IMR-90 (cell line): ENCODE results near the gene SHE. TPM values are rescaled to one million over a fixed set of nuclear protein-coding genes. Genes with fewer than 3 reads are reported as not detected.

ENCODE experiments used
- ATAC-seq: fragments of 200-7000 bp; cut with Tn5 transposase; 2 replicates; pipeline ENCODE4 v1.9.1; 2020; ENCODE audit warnings: low read depth, mild to moderate bottlenecking, moderate library complexity
- BruUV-seq: library from RNA; stranded (reverse); fragments of 400-500 nt; replicated peaks from 2 replicates; lab custom pipeline; 2021; lab: Mats Ljungman, UMichigan
- CTCF ChIA-PET: fragments of 300-600 bp; formaldehyde crosslinking; extraction: SDS; loops from one replicate; lab custom pipeline; 2021; ENCODE audit warnings: antibody characterized with exemption; lab: Yijun Ruan, JAX
- POLR2A ChIA-PET: fragments of 300-600 bp; sonication (Branson Sonifier 250); formaldehyde crosslinking; loops from one replicate; lab custom pipeline; 2022; ENCODE audit warnings: antibody characterized with exemption; ENCODE audit not compliant: unreplicated experiment; lab: Charles Lee
- DNase-seq: peaks from one replicate; pipeline ENCODE4 v3.0.0; 2013
- H2AFZ ChIP-seq: replicated peaks from 2 replicates; pipeline ENCODE3; 2013; ENCODE audit warnings: low read length, mild to moderate bottlenecking; ENCODE audit not compliant: poor library complexity
- H2AK5ac ChIP-seq: 2 replicates; pipeline ENCODE4 v1.6.1; 2013; ENCODE audit warnings: low read depth, low read length, inconsistent platforms
- H2AK9ac ChIP-seq: replicated peaks from 2 replicates; pipeline ENCODE3; 2013; ENCODE audit warnings: mild to moderate bottlenecking, low read depth, low read length, moderate library complexity; ENCODE audit not compliant: poor library complexity
- H2BK120ac ChIP-seq: 2 replicates; pipeline ENCODE4 v1.6.1; 2013; ENCODE audit warnings: low read depth, low read length, inconsistent platforms
- H2BK15ac ChIP-seq: 3 replicates; pipeline ENCODE4 v1.6.1; 2013; ENCODE audit warnings: low read depth, low read length, inconsistent platforms
- H2BK20ac ChIP-seq: 2 replicates; pipeline ENCODE4 v1.6.1; 2013; ENCODE audit warnings: low read depth, mild to moderate bottlenecking, inconsistent platforms, low read length, moderate library complexity
- H2BK5ac ChIP-seq: 2 replicates; pipeline ENCODE4 v1.6.1; 2013; ENCODE audit warnings: mild to moderate bottlenecking, low read depth, low read length, inconsistent platforms; ENCODE audit not compliant: poor library complexity, severe bottlenecking
- H3K14ac ChIP-seq: replicated peaks from 2 replicates; pipeline ENCODE4 v1.6.1; 2013; ENCODE audit warnings: low read depth, low read length, inconsistent platforms
- H3K18ac ChIP-seq: 2 replicates; pipeline ENCODE4 v1.6.1; 2013; ENCODE audit warnings: low read depth, low read length, control low read depth
- H3K23ac ChIP-seq: 2 replicates; pipeline ENCODE4 v1.6.1; 2013; ENCODE audit warnings: low read depth, low read length, inconsistent platforms
- H3K27ac ChIP-seq: 2 replicates; pipeline ENCODE4 v1.5.1; 2013; ENCODE audit warnings: mild to moderate bottlenecking, control low read depth, low read length; ENCODE audit not compliant: insufficient read depth
- H3K27me3 ChIP-seq: 2 replicates; pipeline ENCODE4 v1.6.1; 2013; ENCODE audit warnings: low read length; ENCODE audit not compliant: control insufficient read depth, insufficient read depth
- H3K36me3 ChIP-seq: 2 replicates; pipeline ENCODE4 v1.6.1; 2013; ENCODE audit warnings: low read length, mixed read lengths; ENCODE audit not compliant: control insufficient read depth, insufficient read depth
- H3K4ac ChIP-seq: 2 replicates; pipeline ENCODE4 v1.6.1; 2013; ENCODE audit warnings: low read depth, low read length, inconsistent platforms
- H3K4me1 ChIP-seq: 2 replicates; pipeline ENCODE4 v1.6.1; 2013; ENCODE audit warnings: low read length, mixed read lengths; ENCODE audit not compliant: control insufficient read depth, insufficient read depth
- H3K4me2 ChIP-seq: 2 replicates; pipeline ENCODE4 v1.6.1; 2013; ENCODE audit warnings: low read depth, mild to moderate bottlenecking, control low read depth, low read length, moderate library complexity
- H3K4me3 ChIP-seq: 2 replicates; pipeline ENCODE4 v1.5.1; 2013; ENCODE audit warnings: low read depth, mild to moderate bottlenecking, control low read depth, low read length, moderate library complexity; ENCODE audit not compliant: insufficient read depth
- H3K56ac ChIP-seq: 2 replicates; pipeline ENCODE4 v1.6.1; 2013; ENCODE audit warnings: low read length, inconsistent platforms; ENCODE audit not compliant: insufficient read depth; ENCODE audit errors: extremely low read depth
- H3K79me1 ChIP-seq, 2 experiments: 2 replicates each; pipeline ENCODE4 v1.6.1; 2013; ENCODE audit warnings: low read length in 2 of 2, inconsistent platforms in 1 of 2, low read depth in 1 of 2
- H3K9ac ChIP-seq: 2 replicates; pipeline ENCODE4 v1.6.1; 2013; ENCODE audit warnings: low read depth, low read length, control low read depth
- H3K9me1 ChIP-seq: 2 replicates; pipeline ENCODE4 v1.6.1; 2013; ENCODE audit warnings: low read length, inconsistent platforms; ENCODE audit not compliant: insufficient read depth
- H3K9me3 ChIP-seq: 2 replicates; pipeline ENCODE4 v1.6.1; 2013; ENCODE audit warnings: low read length; ENCODE audit not compliant: control insufficient read depth, insufficient read depth
- H4K20me1 ChIP-seq: 2 replicates; pipeline ENCODE4 v1.6.1; 2013; ENCODE audit warnings: low read length, inconsistent platforms; ENCODE audit not compliant: insufficient read depth
- H4K5ac ChIP-seq: 2 replicates; pipeline ENCODE4 v1.6.1; 2013; ENCODE audit warnings: mild to moderate bottlenecking, low read depth, low read length, control low read depth
- H4K8ac ChIP-seq, 2 experiments: 2 replicates each; pipeline ENCODE4 v1.6.1; 2013; ENCODE audit warnings: low read depth in 2 of 2, low read length in 2 of 2, control low read depth in 1 of 2, inconsistent platforms in 1 of 2
- H4K91ac ChIP-seq: 2 replicates; pipeline ENCODE4 v1.6.1; 2013; ENCODE audit warnings: low read depth, low read length, inconsistent platforms; ENCODE audit not compliant: insufficient read depth
- BHLHE40 ChIP-seq: fragments of 150-350 bp; IDR thresholded peaks from 2 replicates; pipeline ENCODE4 v1.6.1; 2016; ENCODE audit warnings: mild to moderate bottlenecking, low read depth, low read length
- CEBPB ChIP-seq: IDR thresholded peaks from 2 replicates; pipeline ENCODE4 v1.6.1; 2012; ENCODE audit warnings: low read depth, low read length, improper control_type of control experiment
- CHD1 ChIP-seq: IDR thresholded peaks from 2 replicates; pipeline ENCODE4 v1.6.1; 2012; ENCODE audit warnings: low read depth, low read length, improper control_type of control experiment
- FOS ChIP-seq: fragments of 150-350 bp; IDR thresholded peaks from 2 replicates; pipeline ENCODE4 v1.6.1; 2016; ENCODE audit warnings: low read depth, low read length
- MAFK ChIP-seq: IDR thresholded peaks from 2 replicates; pipeline ENCODE4 v1.6.1; 2012; ENCODE audit warnings: low read depth, low read length, improper control_type of control experiment
- MAZ ChIP-seq: IDR thresholded peaks from 2 replicates; pipeline ENCODE4 v1.6.1; 2012; ENCODE audit warnings: low read depth, mild to moderate bottlenecking, low read length, improper control_type of control experiment, moderate library complexity, borderline replicate concordance
- MXI1 ChIP-seq: IDR thresholded peaks from 2 replicates; pipeline ENCODE4 v1.6.1; 2012; ENCODE audit warnings: low read depth, mild to moderate bottlenecking, low read length, moderate library complexity, borderline replicate concordance
- RAD21 ChIP-seq: IDR thresholded peaks from 2 replicates; pipeline ENCODE4 v1.6.1; 2012; ENCODE audit warnings: low read length, improper control_type of control experiment
- SMC3 ChIP-seq: fragments of 150-350 bp; IDR thresholded peaks from 2 replicates; pipeline ENCODE4 v1.6.1; 2016; ENCODE audit warnings: low read depth, mild to moderate bottlenecking, antibody characterized with exemption, low read length, moderate library complexity
- WGBS, 2 experiments: methylation state at CpG; one replicate each; pipeline versions ENCODE4 v1.1.5 to v1.1.7; 2013; ENCODE audit warnings: missing lambda C conversion rate in 2 of 2; ENCODE audit not compliant: insufficient read length in 1 of 2; ENCODE audit errors: extremely low coverage in 2 of 2; 5-methylcytosine and 5-hydroxymethylcytosine counted together
- dilution Hi-C: fragments of 300-500 bp; cut with HindIII; formaldehyde crosslinking; loops from one replicate; pipeline ENCODE4 v1.14.3; 2018; ENCODE audit warnings: low sequenced_read_pairs; ENCODE audit not compliant: unreplicated experiment
- in situ Hi-C: fragments of 300-500 bp; cut with MboI; formaldehyde crosslinking; loops from 3 replicates; pipeline ENCODE4 v1.14.3; 2019; ENCODE audit warnings: low sequenced_read_pairs, inconsistent platforms, mixed read lengths
- intact Hi-C: fragments of 100-400 bp; cut with micrococcal nuclease; formaldehyde crosslinking; loops from 2 replicates; pipeline ENCODE4 v1.10.0; 2022
- polyA plus RNA-seq, 3 experiments: library from polyadenylated mRNA; depleted of rRNA; stranded (reverse); fragments of >200 nt; gene quantifications; 2 replicates each; pipeline ENCODE4 v1.2.3, GENCODE V29; 2012; ENCODE audit warnings: low replicate concordance in 1 of 3
- total RNA-seq: library from RNA; depleted of rRNA; stranded (reverse); fragments of >200 nt; gene quantifications from 2 replicates; pipeline ENCODE4 v1.2.3, GENCODE V29; 2012
- TF ChIP-seq, protein P1 (sequence below): fragments of 150-350 bp; IDR thresholded peaks from 2 replicates; pipeline ENCODE4 v1.6.1; 2017; ENCODE audit warnings: mild to moderate bottlenecking, antibody characterized with exemption, low read length, low read depth

The SHE gene
- total and polyA plus RNA-seq, 2 of the 4 experiments (the other 2 are of a cell fraction), result not detected

DNA sequence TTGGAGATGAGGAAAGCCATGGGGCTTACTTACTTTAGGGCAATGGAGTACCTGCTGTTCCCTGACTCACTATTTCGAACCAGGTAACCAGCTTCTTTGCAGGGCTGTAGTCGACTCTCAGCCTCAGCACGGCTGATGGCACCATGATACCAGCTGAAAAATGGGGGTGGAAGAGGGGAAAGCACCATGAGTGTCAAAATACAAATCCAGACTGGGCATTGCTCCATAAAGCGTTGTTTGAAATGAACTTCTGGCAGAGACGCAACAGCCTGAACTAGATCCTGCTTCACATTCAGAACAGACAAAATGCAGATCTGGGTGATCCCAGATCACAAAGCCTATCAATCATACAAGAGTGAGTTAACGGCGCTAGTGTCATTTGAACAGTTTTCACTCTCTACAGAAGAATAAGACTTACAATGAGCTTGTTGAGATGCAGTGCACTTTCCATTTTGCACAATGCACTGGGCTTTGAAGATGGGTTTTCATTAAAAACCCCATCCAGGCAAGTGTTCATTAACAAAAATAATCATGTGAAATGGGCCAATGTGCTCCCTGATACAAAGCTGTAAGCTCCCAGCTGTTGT lies 16.2 kb downstream of the SHE start:
- no TSS peak for BruUV-seq
- CTCF ChIA-PET, result interaction anchor here (1.0 kb wide), 1 partner anchor 61 kb away, joined by 6 read pairs; no protein-coding TSS in a partner anchor

More for the DNA sequence above, 16.2 kb downstream of the SHE start:
- no peak overlapping the region for H3K18ac ChIP-seq
- POLR2A ChIA-PET, result no interaction called here
- peaks cover 4% of the 10 kb centered on the region; the same call in 1 of the 2 replicates for H4K20me1 ChIP-seq
- no peak overlapping the region for H4K8ac ChIP-seq
- no peak overlapping the region for H3K23ac ChIP-seq
- no peak overlapping the region for H4K91ac ChIP-seq
- no peaks in the 10 kb centered on the region for H3K9me3 ChIP-seq
- no peak overlapping the region for H3K56ac ChIP-seq
- ATAC-seq (no peak), DNase-seq (no peak)
- no peak overlapping the region for H2BK5ac ChIP-seq
- H3K9ac ChIP-seq, result no peak overlapping the region
- in situ Hi-C loops, result loop anchor here (5.0 kb wide), 1 partner anchor 61 kb away; no protein-coding TSS in a partner anchor
- H3K79me1 ChIP-seq, result no peaks in the 10 kb centered on the region
- H3K4me2 ChIP-seq, result no peak overlapping the region
- H2AK9ac ChIP-seq, result no peak overlapping the region
- H3K36me3 ChIP-seq, result no peaks in the 10 kb centered on the region
- H3K27me3 ChIP-seq, result peaks cover 46% of the 10 kb centered on the region
- H3K14ac ChIP-seq, result no peak overlapping the region
- H2BK20ac ChIP-seq, result no peak overlapping the region; the same call in 1 of the 2 replicates
- H3K4me1 ChIP-seq, result peaks cover 3% of the 10 kb centered on the region; the same call in 1 of the 2 replicates
- no peak overlapping the region for H2BK15ac ChIP-seq
- no peak overlapping the region for H2AK5ac ChIP-seq
- no peak overlapping the region for H3K27ac ChIP-seq
- dilution Hi-C loops, result no loop called here
- 38% methylated on average over 2 of the region's 7 CpGs; no CpG with 5 or more reads in 1 of the 2 experiments for WGBS, 2 experiments
- TF ChIP-seq BHLHE40 (no peak), CHD1 (no peak), SMC3 (no peak), MXI1 (no peak), RAD21 (no peak), MAFK (no peak), FOS (no peak), CEBPB (no peak), MAZ (no peak)
- TF ChIP-seq, protein P1, sequence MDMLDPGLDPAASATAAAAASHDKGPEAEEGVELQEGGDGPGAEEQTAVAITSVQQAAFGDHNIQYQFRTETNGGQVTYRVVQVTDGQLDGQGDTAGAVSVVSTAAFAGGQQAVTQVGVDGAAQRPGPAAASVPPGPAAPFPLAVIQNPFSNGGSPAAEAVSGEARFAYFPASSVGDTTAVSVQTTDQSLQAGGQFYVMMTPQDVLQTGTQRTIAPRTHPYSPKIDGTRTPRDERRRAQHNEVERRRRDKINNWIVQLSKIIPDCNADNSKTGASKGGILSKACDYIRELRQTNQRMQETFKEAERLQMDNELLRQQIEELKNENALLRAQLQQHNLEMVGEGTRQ, result no peak
- no peak overlapping the region for H2AFZ ChIP-seq
- intact Hi-C loops, result no loop called here
- no peak overlapping the region for H3K4me3 ChIP-seq
- H4K5ac ChIP-seq, result no peak overlapping the region
- H2BK120ac ChIP-seq, result no peak overlapping the region
- H3K9me1 ChIP-seq, result peaks cover 5% of the 10 kb centered on the region
- H3K4ac ChIP-seq, result no peak overlapping the region
